Measurements from ENCODE around the gene TM4SF4.
A peak's percentile ranks its signal among the peaks of the same experiment; 100 is the strongest.

Gene TM4SF4

DNA sequence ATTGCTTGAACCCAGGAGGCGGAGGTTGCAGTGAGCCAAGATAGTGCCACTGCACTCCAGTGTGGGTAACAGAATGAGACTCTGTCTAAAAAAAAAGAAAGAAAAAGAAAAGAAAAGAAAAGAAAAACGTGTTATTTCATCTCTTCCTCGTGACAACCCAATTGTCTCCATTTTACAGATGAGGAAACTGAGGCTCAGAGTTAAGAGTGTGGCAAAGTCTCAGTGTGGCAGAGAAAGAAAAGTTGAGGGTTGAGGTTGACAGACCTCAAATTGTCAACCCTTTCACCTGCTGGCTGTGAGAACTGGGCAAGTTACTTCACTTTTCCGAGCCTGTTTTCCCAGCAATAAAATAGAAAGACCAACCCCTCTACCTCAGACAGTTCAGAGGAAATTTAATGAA is 59.6 kb downstream of the TM4SF4 start:
- Histone ChIP-seq H4K8ac (ENCODE audit: low read depth, low read length) (no peak overlapping the region), H3K56ac (ENCODE audit: low read length) (no peak overlapping the region), H3K4me2 (ENCODE audit: low read length) (no peak overlapping the region), H3K4me3 (ENCODE audit: low read length) (no peak overlapping the region), H3K27ac (ENCODE audit: low read depth, low read length) (no peak overlapping the region), H3K79me2 (ENCODE audit: control insufficient read depth, insufficient read depth, low read length) (no peaks in the 10 kb centered on the region), H3K4me1 (ENCODE audit: control insufficient read depth, low read depth, low read length) (peaks cover 5% of the 10 kb centered on the region), H2AK5ac (ENCODE audit: low read length) (no peak overlapping the region), H3K23ac (ENCODE audit: low read length) (no peak overlapping the region), H3K27me3 (ENCODE audit: insufficient read depth, low read length, poor library complexity) (no peaks in the 10 kb centered on the region), H4K5ac (ENCODE audit: low read length) (no peak overlapping the region), H2BK5ac (ENCODE audit: low read length) (no peak overlapping the region), H3K9ac (ENCODE audit: low read length) (no peak overlapping the region), H3K36me3 (ENCODE audit: control insufficient read depth, insufficient read depth, low read length) (no peaks in the 10 kb centered on the region), H3K4ac (ENCODE audit: low read depth, low read length) (no peak overlapping the region), H3K79me1 (ENCODE audit: low read length) (peaks cover 1% of the 10 kb centered on the region), H2BK120ac (ENCODE audit: low read depth, low read length) (no peak overlapping the region), H3K18ac (ENCODE audit: low read length) (no peak overlapping the region), H2BK15ac (replicated peaks; ENCODE audit: low read depth) (no peak overlapping the region)
- DNase-seq = no peak
- WGBS (ENCODE audit: extremely low coverage, insufficient coverage, low lambda C conversion rate) = no CpG with 5 or more reads among the region's 4 CpGs

DNA sequence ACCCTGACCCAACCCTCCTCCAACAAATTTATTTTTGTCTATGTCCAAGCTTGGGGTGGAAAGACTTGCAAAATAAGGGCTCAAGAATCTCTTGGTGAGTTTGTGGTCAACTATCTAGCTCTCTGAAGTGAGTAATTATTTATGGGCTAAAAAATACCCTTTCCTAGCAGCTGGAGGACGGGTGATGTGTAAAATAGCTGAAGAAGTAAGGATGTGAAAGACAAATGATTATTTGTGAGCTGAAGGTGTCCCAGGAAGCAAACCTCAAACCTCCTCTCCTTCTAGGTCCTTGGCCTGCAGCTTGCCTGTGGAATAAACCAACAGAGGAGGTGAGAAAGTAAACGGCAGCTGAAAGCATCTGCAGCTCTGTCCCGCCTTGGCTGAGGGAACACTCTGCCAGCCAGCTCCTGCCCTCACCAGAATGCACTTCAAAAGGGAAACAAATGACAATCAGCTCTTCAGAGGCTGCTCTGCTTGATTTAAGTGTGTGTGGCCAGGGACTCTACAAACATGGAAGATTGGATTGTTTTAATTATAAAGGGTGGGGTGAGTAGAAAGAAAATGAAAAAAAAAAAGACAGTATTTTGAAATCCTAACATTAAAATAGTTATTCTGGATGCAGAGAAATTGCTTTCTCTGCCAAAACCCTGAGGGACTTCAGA is 60.3 kb downstream of the TM4SF4 start:
- Histone ChIP-seq H3K4ac (ENCODE audit: low read depth, low read length) (no peak overlapping the region), H4K8ac (ENCODE audit: low read depth, low read length) (no peak overlapping the region), H4K5ac (ENCODE audit: low read length) (no peak overlapping the region), H3K56ac (ENCODE audit: low read length) (peak overlapping the region; percentile 17), H2BK15ac (replicated peaks; ENCODE audit: low read depth) (no peak overlapping the region), H3K79me1 (ENCODE audit: low read length) (peaks cover 1% of the 10 kb centered on the region), H3K4me2 (ENCODE audit: low read length) (no peak overlapping the region), H3K4me3 (ENCODE audit: low read length) (no peak overlapping the region), H3K27ac (ENCODE audit: low read depth, low read length) (no peak overlapping the region), H3K18ac (ENCODE audit: low read length) (no peak overlapping the region), H2AK5ac (ENCODE audit: low read length) (no peak overlapping the region), H3K4me1 (ENCODE audit: control insufficient read depth, low read depth, low read length) (peaks cover 5% of the 10 kb centered on the region), H3K23ac (ENCODE audit: low read length) (no peak overlapping the region), H2BK120ac (ENCODE audit: low read depth, low read length) (no peak overlapping the region), H3K79me2 (ENCODE audit: control insufficient read depth, insufficient read depth, low read length) (no peaks in the 10 kb centered on the region), H3K36me3 (ENCODE audit: control insufficient read depth, insufficient read depth, low read length) (no peaks in the 10 kb centered on the region), H2BK5ac (ENCODE audit: low read length) (no peak overlapping the region), H3K27me3 (ENCODE audit: insufficient read depth, low read length, poor library complexity) (no peaks in the 10 kb centered on the region), H3K9ac (ENCODE audit: low read length) (peak overlapping the region; percentile 5)
- peak; percentile 66 for DNase-seq
- no CpG with 5 or more reads among the region's 3 CpGs for WGBS (ENCODE audit: extremely low coverage, insufficient coverage, low lambda C conversion rate)

DNA sequence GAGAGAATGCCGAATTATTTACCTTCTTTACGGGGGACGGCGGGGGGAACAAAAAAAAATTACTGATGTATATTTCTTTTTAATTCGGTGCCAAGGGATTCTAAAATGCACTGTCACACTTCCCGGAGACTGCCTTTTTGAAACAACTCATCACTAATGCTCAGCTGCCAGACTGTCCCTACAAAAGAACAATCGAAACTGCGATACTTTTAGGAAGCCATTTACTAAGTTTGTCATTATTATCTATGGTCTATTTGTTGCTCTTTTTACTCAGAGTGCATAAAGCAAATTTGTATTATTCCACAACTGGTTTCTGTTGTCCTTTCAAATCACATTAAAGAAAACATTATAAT is 60.8 kb downstream of the TM4SF4 start:
- H3K4me3 ChIP-seq (ENCODE audit: low read length) = no peak overlapping the region
- H2BK5ac ChIP-seq (ENCODE audit: low read length) = no peak overlapping the region
- no peak overlapping the region for H3K4ac ChIP-seq (ENCODE audit: low read depth, low read length)
- no peak overlapping the region for H3K56ac ChIP-seq (ENCODE audit: low read length)
- no peak for DNase-seq
- no peak overlapping the region for H4K5ac ChIP-seq (ENCODE audit: low read length)
- H4K8ac ChIP-seq (ENCODE audit: low read depth, low read length) = no peak overlapping the region
- H3K79me1 ChIP-seq (ENCODE audit: low read length) = peaks cover 1% of the 10 kb centered on the region
- H3K4me1 ChIP-seq (ENCODE audit: control insufficient read depth, low read depth, low read length) = peaks cover 5% of the 10 kb centered on the region
- no peak overlapping the region for H3K9ac ChIP-seq (ENCODE audit: low read length)
- WGBS (ENCODE audit: extremely low coverage, insufficient coverage, low lambda C conversion rate) = no CpG with 5 or more reads among the region's 8 CpGs
- no peak overlapping the region for H2BK120ac ChIP-seq (ENCODE audit: low read depth, low read length)
- H3K36me3 ChIP-seq (ENCODE audit: control insufficient read depth, insufficient read depth, low read length) = no peaks in the 10 kb centered on the region
- H3K4me2 ChIP-seq (ENCODE audit: low read length) = no peak overlapping the region
- H2BK15ac ChIP-seq (replicated peaks; ENCODE audit: low read depth) = no peak overlapping the region
- H3K79me2 ChIP-seq (ENCODE audit: control insufficient read depth, insufficient read depth, low read length) = no peaks in the 10 kb centered on the region
- no peaks in the 10 kb centered on the region for H3K27me3 ChIP-seq (ENCODE audit: insufficient read depth, low read length, poor library complexity)
- no peak overlapping the region for H3K27ac ChIP-seq (ENCODE audit: low read depth, low read length)
- no peak overlapping the region for H3K23ac ChIP-seq (ENCODE audit: low read length)
- no peak overlapping the region for H3K18ac ChIP-seq (ENCODE audit: low read length)
- no peak overlapping the region for H2AK5ac ChIP-seq (ENCODE audit: low read length)

DNA sequence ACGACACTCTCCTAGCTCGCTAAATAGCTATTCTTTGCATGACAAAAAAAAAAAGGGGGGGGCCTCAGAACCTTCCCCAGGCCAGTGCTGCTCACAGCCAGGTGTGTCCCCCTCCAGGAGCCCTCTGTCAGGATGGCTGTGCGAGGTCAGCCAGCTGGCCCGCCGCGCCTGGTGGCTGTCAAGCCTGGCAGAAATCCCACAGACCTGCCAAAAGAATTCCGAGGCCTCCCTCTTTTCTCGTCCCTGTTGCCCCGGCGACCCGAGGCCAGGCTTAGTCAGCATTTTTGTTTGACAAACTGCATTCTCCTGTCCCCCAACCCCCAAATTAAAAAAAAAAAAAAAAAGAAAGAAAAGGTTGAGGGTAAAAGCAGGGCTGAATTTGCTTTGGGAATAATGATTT is 61.9 kb downstream of the TM4SF4 start:
- no peak overlapping the region for H2BK5ac ChIP-seq (ENCODE audit: low read length)
- H2BK120ac ChIP-seq (ENCODE audit: low read depth, low read length) = peak overlapping the region; percentile 32
- H3K27me3 ChIP-seq (ENCODE audit: insufficient read depth, low read length, poor library complexity) = no peaks in the 10 kb centered on the region
- H3K9ac ChIP-seq (ENCODE audit: low read length) = no peak overlapping the region
- H4K8ac ChIP-seq (ENCODE audit: low read depth, low read length) = no peak overlapping the region
- H3K4me1 ChIP-seq (ENCODE audit: control insufficient read depth, low read depth, low read length) = peaks cover 5% of the 10 kb centered on the region
- no peaks in the 10 kb centered on the region for H3K36me3 ChIP-seq (ENCODE audit: control insufficient read depth, insufficient read depth, low read length)
- no peak overlapping the region for H3K23ac ChIP-seq (ENCODE audit: low read length)
- peak; percentile 83 for DNase-seq
- H3K56ac ChIP-seq (ENCODE audit: low read length) = no peak overlapping the region
- H2BK15ac ChIP-seq (replicated peaks; ENCODE audit: low read depth) = no peak overlapping the region
- peaks cover 1% of the 10 kb centered on the region for H3K79me1 ChIP-seq (ENCODE audit: low read length)
- peak overlapping the region; percentile 93 for H3K18ac ChIP-seq (ENCODE audit: low read length)
- peak overlapping the region; percentile 87 for H3K4ac ChIP-seq (ENCODE audit: low read depth, low read length)
- no peak overlapping the region for H2AK5ac ChIP-seq (ENCODE audit: low read length)
- no CpG with 5 or more reads among the region's 11 CpGs for WGBS (ENCODE audit: extremely low coverage, insufficient coverage, low lambda C conversion rate)
- H4K5ac ChIP-seq (ENCODE audit: low read length) = no peak overlapping the region
- H3K27ac ChIP-seq (ENCODE audit: low read depth, low read length) = no peak overlapping the region
- H3K4me2 ChIP-seq (ENCODE audit: low read length) = no peak overlapping the region
- no peak overlapping the region for H3K4me3 ChIP-seq (ENCODE audit: low read length)
- H3K79me2 ChIP-seq (ENCODE audit: control insufficient read depth, insufficient read depth, low read length) = no peaks in the 10 kb centered on the region

DNA sequence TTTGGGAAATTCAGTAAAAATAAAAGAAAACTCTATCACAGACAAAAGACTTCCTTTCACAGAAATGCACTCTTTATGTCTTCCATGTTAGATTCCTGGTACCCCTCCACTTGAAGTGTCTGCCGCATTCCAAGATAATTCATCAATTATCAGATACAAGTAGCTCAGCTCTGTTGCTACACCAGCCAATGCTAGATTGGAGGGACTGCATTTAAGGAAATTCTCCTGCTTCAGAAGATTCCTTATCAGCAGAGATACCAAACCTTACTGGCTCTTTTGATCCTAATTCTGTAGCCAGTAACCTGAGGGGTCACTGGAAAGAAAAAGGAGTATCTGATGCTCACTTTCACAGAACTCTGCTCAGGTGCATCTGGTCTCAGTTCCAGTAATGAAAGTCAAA is 63.9 kb downstream of the TM4SF4 start:
- Histone ChIP-seq H3K56ac (ENCODE audit: low read length) (no peak overlapping the region), H2BK5ac (ENCODE audit: low read length) (no peak overlapping the region), H3K18ac (ENCODE audit: low read length) (no peak overlapping the region), H3K9ac (ENCODE audit: low read length) (no peak overlapping the region), H3K79me1 (ENCODE audit: low read length) (peaks cover 1% of the 10 kb centered on the region), H4K5ac (ENCODE audit: low read length) (no peak overlapping the region), H3K36me3 (ENCODE audit: control insufficient read depth, insufficient read depth, low read length) (no peaks in the 10 kb centered on the region), H4K8ac (ENCODE audit: low read depth, low read length) (no peak overlapping the region), H3K27me3 (ENCODE audit: insufficient read depth, low read length, poor library complexity) (no peaks in the 10 kb centered on the region), H2BK120ac (ENCODE audit: low read depth, low read length) (no peak overlapping the region), H3K79me2 (ENCODE audit: control insufficient read depth, insufficient read depth, low read length) (no peaks in the 10 kb centered on the region), H2AK5ac (ENCODE audit: low read length) (no peak overlapping the region), H3K4me1 (ENCODE audit: control insufficient read depth, low read depth, low read length) (peaks cover 8% of the 10 kb centered on the region), H3K27ac (ENCODE audit: low read depth, low read length) (no peak overlapping the region), H3K4me2 (ENCODE audit: low read length) (no peak overlapping the region), H2BK15ac (replicated peaks; ENCODE audit: low read depth) (no peak overlapping the region), H3K4me3 (ENCODE audit: low read length) (no peak overlapping the region), H3K23ac (ENCODE audit: low read length) (no peak overlapping the region), H3K4ac (ENCODE audit: low read depth, low read length) (no peak overlapping the region)
- WGBS (ENCODE audit: extremely low coverage, insufficient coverage, low lambda C conversion rate) = no CpG with 5 or more reads among the region's 1 CpG
- peak; percentile 91 for DNase-seq

DNA sequence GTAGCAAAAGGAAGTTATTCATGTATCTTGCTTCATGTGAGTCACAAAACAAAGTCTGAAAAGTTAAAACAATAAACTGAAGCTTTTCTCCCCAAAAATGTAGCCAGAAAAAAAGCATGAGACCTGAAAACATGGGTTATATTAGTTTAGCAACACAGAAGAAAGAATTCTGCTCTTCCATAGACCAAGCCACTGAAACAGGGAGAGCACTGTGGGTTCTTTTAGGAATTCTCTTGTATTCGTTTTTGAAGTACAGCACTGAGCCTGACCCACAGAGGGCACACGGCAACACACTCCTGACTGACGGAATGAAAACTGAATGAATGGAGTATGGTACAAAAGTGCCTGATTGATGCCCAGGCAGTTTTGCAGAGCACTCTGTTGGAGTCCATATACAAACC is 66.6 kb downstream of the TM4SF4 start:
- no peak overlapping the region for H3K4ac ChIP-seq (ENCODE audit: low read depth, low read length)
- no peak overlapping the region for H3K4me3 ChIP-seq (ENCODE audit: low read length)
- no peak for DNase-seq

More for the DNA sequence above, 66.6 kb downstream of the TM4SF4 start:
- Histone ChIP-seq H3K79me2 (ENCODE audit: control insufficient read depth, insufficient read depth, low read length) (no peaks in the 10 kb centered on the region), H3K23ac (ENCODE audit: low read length) (no peak overlapping the region), H3K4me2 (ENCODE audit: low read length) (no peak overlapping the region), H3K4me1 (ENCODE audit: control insufficient read depth, low read depth, low read length) (peaks cover 5% of the 10 kb centered on the region), H3K56ac (ENCODE audit: low read length) (no peak overlapping the region), H2BK120ac (ENCODE audit: low read depth, low read length) (no peak overlapping the region), H4K8ac (ENCODE audit: low read depth, low read length) (no peak overlapping the region), H2BK15ac (replicated peaks; ENCODE audit: low read depth) (no peak overlapping the region), H3K9ac (ENCODE audit: low read length) (no peak overlapping the region), H3K36me3 (ENCODE audit: control insufficient read depth, insufficient read depth, low read length) (no peaks in the 10 kb centered on the region), H3K27me3 (ENCODE audit: insufficient read depth, low read length, poor library complexity) (no peaks in the 10 kb centered on the region), H3K18ac (ENCODE audit: low read length) (no peak overlapping the region), H2BK5ac (ENCODE audit: low read length) (no peak overlapping the region), H4K5ac (ENCODE audit: low read length) (no peak overlapping the region), H3K79me1 (ENCODE audit: low read length) (no peaks in the 10 kb centered on the region), H3K27ac (ENCODE audit: low read depth, low read length) (no peak overlapping the region), H2AK5ac (ENCODE audit: low read length) (no peak overlapping the region)
- WGBS (ENCODE audit: extremely low coverage, insufficient coverage, low lambda C conversion rate) = no CpG with 5 or more reads among the region's 3 CpGs
